Transverse colon (tissue), 4 donors: ENCODE measurements around the gene ERVW-1.

Experiments used
- EP300 ChIP-seq: sonication (generic); formaldehyde crosslinking; IDR thresholded peaks from one replicate; pipeline ENCODE4 v1.6.1; 2017; ENCODE audit warnings: antibody characterized with exemption, low read depth
- POLR2AphosphoS5 ChIP-seq, 3 donors: sonication (generic); formaldehyde crosslinking; IDR thresholded peaks; one replicate each; pipeline ENCODE4 v1.6.1; 2016; ENCODE audit warnings: antibody characterized with exemption in 3 of 3
- TF ChIP-seq, protein P1 (sequence below), 5 experiments: fragments of 200-600 bp in 3 of 5; fragments of 450-650 bp in 2 of 5; sonication (generic) in 3 of 5; IDR thresholded peaks; 1 replicate in 2 of 5; 2 replicates in 3 of 5; pipeline ENCODE4 v1.5.1; 2016 to 2017; ENCODE audit warnings: antibody characterized with exemption in 5 of 5, inconsistent platforms in 3 of 5, mild to moderate bottlenecking in 2 of 5, moderate library complexity in 1 of 5

DNA sequence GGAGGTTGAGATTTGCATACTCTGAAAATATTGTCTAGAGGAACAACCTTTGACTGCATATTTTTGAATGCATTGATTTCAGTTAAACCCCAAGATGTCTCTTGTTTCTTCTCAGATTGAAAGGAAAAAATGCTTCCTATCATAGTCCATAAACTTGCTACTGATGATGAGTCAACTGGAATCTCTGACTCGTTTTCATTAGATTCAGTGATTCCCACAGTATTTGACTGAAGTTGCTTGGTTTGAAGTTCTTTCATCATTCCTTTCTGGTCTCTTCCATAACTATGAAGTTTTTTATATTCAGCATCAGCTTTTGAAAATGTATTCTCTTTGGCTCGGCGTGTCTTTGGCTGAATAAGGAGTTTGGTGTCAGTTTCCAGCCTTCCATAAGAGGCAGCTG is 39.9 kb upstream of the ERVW-1 start:
- TF ChIP-seq, protein P1, sequence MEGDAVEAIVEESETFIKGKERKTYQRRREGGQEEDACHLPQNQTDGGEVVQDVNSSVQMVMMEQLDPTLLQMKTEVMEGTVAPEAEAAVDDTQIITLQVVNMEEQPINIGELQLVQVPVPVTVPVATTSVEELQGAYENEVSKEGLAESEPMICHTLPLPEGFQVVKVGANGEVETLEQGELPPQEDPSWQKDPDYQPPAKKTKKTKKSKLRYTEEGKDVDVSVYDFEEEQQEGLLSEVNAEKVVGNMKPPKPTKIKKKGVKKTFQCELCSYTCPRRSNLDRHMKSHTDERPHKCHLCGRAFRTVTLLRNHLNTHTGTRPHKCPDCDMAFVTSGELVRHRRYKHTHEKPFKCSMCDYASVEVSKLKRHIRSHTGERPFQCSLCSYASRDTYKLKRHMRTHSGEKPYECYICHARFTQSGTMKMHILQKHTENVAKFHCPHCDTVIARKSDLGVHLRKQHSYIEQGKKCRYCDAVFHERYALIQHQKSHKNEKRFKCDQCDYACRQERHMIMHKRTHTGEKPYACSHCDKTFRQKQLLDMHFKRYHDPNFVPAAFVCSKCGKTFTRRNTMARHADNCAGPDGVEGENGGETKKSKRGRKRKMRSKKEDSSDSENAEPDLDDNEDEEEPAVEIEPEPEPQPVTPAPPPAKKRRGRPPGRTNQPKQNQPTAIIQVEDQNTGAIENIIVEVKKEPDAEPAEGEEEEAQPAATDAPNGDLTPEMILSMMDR (IDR thresholded peaks at IDR 0.05) = no peak
- TF ChIP-seq POLR2AphosphoS5 (IDR thresholded peaks at IDR 0.05) = no peak
- no peak for TF ChIP-seq EP300
